Forelimb muscle (tissue), 1 donor: ENCODE results near the gene USP51. TPM values are rescaled to one million over a fixed set of nuclear protein-coding genes. Genes with fewer than 3 reads are reported as not detected.
"Not testable (repeated sequence)": the region's sequence is repeated elsewhere in the genome, so short reads cannot be mapped to it uniquely, and the experiment has no call there.

ENCODE experiments used
- DNase-seq: peaks from one replicate; pipeline ENCODE4 v3.0.0-alpha.2; 2013; ENCODE audit warnings: low read depth
- polyA plus RNA-seq: library from polyadenylated mRNA; unstranded; fragments of 120-200 nt; gene quantifications from one replicate; pipeline ENCODE4 v1.2.1, GENCODE V29; 2013; ENCODE audit not compliant: insufficient read length

The USP51 gene
- 3.5 TPM for polyA plus RNA-seq

DNA sequence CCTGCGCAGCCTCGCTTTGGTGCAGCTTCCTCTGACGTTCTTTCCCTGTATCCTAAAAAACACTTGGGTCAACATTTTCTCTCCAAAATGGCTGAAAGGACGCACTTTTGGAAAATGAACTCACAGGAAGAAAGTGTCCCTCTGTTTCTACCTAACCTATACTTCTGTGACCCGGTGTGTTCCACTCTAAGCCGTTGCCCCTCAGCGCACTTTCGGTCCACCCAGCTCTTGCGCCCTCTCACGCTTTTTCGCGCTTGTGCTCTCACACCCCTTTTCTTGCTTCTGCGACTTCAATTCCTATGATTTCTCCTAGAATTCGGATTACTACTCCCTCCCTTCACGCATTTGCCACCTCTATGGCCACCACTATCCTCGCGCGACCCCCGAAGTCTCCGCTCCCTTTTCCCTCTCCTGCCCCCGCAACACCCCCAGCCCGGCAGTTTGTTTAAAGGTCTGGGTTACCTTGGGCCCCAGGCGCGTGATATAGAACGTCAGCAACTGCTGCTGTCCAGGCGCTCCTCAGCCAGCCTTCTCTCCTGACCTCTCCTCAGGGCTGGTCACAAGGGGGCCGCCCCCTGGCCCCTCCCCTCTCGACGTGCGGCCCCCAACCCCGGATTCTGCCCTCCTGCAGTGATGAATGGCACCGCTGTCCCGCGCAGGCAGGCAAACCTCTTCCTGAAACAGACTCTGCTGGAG is at the start of gene USP51:
Gene USP51, minus strand, starts transcription at position 535 of the 696 bp plus-strand sequence. CDS start 909 bp downstream, outside the sequence.
- DNase-seq = no peak

DNA sequence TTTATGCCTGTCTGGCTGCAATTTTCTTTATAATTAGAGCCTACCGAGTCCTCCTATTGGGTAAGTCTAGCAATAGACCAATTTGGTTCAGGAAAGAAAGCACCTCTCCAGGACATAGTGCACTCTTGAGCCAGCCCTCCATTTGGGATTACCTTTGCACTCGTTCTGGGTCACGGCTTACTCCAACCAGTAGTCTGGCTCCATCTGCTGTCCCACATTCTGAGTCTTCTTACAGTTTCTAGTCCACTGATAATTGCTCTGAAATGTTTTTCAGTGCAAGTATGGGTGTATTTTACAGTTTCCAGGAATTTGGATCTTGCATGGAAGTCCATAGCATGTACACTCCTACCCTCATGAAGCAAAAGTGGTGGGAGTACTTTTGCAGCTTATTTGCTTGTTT is 34.8 kb upstream of the USP51 start:
- no peak for DNase-seq

DNA sequence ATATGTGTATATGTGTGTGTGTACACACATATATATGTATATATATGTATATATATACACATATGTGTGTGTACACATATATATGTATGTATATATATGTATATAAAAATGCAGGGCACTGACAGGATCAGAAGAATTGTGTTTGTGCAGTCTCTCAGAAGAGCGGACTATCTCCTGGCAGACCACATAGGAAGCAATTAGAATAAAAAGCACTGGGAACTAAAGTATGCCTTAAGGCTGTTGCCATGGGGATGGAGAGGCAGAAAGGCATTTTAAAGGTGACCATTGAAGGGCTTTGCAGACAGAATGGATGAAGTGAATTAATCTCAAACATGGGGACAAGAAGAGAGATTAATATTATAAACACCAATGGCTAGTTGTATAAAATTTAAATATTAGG is 33.7 kb upstream of the USP51 start:
- DNase-seq = no peak

DNA sequence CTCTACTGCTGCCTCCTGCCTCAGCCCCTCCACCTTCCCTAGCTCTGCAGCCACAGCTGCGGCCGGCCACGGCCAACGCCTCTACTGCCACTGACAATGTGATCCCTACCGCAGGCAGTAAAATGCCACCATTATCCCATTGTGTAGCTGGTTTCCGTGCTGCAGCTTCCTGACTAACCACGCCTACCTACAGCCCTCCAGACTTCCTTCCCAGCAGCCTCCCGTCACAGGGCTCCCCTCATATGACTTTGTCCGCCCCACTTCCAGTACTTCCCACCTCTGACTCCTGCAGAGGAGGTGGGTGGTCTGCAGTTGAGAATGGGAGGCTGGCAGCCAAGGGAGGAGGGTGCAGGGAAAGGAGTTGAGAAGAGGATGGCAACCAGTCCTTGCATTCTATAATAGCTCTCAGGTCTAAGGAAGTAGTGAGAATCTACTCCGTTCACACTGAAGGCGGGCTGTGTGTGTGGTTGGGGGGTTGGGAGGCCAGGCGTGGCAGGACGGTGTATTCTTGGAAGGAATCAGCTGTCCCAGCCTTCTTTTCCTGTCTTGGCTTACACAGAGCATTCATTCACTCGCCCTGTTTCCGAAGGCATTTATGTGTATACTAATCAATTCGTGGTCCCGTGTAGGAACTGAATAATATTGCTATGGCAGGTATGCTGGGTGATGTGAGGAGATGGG is 33.1 kb upstream of the USP51 start:
- DNase-seq = no peak

DNA sequence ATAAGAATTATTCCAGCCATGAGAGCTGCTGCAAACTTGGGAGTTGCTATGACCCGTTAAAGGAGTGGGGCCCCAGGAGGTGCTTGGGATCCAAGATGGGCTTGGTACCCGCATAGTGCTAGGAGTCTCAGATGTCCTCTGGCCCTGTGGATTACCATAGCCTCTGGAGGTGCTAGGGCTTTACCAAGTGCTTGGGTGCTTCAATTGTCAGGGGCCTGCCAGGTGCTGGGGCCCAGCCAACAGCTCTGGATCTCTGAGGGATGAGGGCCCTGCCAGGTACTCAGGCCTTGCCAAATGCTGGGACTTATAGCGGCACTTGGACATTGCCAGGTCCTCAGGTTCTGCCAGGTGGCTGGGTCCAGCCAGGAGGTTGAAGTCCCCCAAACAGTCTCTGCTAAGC is 32.0 kb upstream of the USP51 start:
- DNase-seq = no peak

DNA sequence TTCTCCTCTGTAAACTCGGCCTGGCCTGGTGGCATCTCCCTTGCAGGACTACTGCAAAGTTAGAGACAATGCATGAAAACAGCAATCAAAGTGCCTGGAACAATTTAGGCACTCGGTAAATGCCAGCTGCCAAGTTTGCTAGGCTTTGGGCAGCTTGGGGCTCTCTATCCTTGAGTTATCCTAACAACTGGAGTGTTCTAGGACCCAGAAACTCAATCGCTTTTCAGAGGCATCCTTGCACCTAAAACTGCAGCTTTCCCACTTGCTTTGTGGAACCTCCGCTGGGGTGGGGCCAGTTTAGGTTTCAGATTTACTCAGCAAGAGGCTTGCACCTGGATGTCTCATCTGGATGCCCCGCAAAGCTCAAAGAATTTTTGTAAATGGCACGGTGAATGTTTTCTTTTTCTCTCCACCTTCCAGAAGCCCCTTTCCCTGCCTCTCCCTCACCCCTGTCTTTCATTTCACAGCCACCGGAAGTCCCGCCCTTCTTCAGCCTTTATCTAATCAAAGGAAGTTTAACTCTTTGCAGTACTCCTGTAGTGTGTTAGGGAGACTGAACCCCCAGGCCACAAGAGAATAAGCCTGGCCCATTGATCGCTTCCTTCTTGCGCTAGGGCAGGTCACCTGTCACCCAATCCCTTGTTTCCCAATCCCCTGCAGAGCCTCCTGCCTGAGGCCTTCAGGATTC is 27.3 kb upstream of the USP51 start:
- not testable (repeated sequence) for DNase-seq

GRCh38 chrX:55513045-55513737 is 23.5 kb upstream of the USP51 start:
- not testable (repeated sequence) for DNase-seq

GRCh38 chrX:55508410-55509152 is 18.9 kb upstream of the USP51 start:
- not testable (repeated sequence) for DNase-seq

- DNase-seq = not testable (repeated sequence)
Observed at GRCh38 chrX:55507699-55508098, 18.1 kb upstream of the USP51 start.

DNA sequence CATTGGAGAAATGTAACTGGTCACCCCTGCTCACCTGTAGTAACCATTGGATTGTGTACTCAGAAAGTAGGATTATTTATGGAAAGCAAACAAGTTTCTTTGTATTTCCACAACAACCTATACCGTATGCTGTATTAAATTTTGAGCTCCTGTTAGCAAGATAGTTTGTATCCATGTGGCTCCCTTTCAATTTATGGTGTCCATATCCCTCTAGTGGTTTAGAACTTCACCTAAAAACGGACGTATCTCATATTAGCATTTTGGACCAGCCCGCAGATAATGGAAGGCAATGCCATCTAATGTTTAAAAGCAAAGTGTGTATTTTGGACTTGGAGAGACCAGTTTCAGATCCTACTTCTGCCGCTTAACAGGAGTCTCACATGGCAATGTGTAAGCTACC is 17.4 kb upstream of the USP51 start:
- DNase-seq = not testable (repeated sequence)

- no peak for DNase-seq
Observed at GRCh38 chrX:55490974-55491373, 1.3 kb upstream of the USP51 start.

- no peak for DNase-seq
Observed at GRCh38 chrX:55490121-55490520, 473 bp upstream of the USP51 start.

- peak; percentile 51 for DNase-seq
Observed at GRCh38 chrX:55488593-55489313, 895 bp downstream of the USP51 start.

DNA sequence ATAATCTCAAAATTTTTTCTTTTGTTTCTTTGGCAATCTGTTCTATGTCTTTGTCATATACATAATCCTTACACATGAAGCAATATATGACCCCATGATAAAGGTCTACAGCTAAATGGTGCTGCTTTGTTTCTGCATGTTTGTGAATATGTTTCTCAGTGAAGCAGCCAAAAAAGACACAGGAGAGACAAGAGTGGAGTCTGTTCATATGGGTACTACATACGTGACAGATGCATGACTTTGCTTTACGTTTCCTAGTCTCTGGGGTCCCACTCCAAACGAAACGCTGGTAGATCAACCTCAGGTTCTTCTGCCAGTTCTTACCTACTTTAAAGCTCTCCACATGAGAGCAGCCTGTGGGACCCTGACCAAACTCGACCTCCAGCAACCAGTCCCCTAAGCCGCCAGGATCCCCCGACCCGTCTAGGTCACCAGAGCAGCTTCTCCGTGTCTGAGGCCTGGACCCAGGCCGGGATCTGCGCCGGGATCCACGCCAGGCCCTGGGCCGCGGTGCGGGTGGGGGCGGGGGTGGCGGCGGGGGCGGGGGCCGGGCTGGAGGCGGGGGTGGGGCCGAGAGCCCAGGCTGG is 1.5 kb downstream of the USP51 start:
- no peak for DNase-seq

DNA sequence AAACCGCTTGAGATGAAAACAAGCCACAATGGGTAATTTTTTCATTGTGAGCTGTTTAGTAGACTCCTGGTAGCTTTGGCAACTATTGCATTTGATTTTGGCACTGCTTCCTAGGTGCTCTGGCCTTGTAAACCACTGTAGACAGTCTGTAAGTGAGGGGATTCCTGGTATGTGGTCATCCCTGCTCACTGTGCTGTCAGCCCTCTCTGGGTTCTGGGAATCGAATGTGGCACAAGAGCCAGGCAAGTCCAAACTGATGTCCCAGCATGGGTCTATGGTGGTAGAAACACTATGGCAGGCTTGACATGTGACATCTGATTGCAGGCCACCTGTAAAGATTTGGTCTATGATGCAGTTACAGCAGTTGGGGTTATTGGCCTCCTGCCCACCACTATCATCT is 2.5 kb downstream of the USP51 start:
- DNase-seq = no peak

GRCh38 chrX:55486736-55487135 is 2.9 kb downstream of the USP51 start:
- no peak for DNase-seq

DNA sequence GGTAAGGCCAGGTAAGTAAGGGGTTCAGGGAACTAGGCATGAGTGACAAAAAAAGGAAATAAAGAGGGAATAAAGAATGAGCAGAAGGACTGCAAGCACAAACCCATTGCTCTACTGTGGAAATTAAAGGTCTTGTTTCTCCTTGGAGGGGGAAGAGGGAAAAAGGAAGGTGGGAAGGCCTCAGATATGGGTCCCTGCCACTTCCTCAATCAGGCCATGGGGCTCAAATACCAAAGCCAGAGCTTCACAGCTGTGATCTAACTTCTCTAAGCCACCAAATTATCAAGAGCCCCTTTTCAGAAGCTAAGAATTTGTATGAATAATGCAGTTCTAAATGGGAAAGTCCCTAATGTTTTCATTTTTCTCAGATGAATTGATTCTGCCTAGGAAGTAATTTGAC is 4.7 kb downstream of the USP51 start:
- DNase-seq = no peak

DNA sequence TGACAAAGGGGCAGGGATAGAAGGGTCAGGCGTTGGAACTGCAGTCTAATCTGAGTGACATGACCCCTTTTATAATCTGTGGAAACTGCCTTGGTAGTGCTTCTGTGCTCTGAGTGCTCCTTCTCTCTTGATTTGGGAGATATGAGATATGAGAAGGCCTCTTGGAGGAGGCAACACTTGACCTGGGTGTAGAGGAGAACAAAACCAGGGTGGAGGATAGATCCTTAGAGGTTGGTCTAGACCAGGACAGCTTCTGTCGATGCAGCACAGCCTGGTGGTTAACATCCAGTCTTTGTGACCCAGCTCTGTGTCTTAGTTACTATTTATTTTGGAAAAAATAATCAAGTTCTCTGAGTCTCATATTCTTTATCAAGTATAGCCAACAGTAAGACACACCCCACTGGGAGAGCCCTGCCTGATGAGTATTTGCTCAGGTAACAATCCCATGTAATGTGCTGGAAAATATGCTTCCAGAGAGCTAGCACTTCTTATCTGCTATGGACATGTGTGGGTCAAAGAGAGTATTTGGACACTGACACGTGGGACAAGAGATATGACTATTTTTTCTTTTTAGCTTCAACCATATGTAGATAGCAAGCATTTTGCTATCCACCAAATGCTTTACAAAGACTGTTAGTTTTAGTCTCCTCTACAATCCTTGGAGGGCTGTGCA is 9.1 kb downstream of the USP51 start:
- no peak for DNase-seq

DNA sequence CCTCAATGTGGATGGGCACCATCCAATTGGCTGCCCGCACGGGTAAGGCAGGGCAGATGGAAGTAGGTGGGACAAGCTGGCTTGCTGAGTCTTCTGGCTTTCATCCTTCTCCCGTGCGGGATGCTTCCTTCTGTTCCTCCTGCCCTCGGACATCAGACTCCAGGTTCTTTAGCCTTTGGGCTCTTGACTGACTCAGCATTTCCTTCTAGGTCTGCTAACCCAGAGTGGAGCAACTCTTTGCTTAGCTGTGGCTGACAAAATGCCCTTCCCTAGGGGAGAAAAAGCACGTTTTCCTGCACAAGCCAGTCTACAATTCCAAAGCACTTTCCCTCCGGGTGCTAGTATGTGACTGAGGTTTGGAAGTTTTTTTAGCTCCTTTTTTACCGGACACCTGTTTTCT is 9.7 kb downstream of the USP51 start:
- not testable (repeated sequence) for DNase-seq

GRCh38 chrX:55465791-55466190 is 23.9 kb downstream of the USP51 start:
- not testable (repeated sequence) for DNase-seq
